HepG2 (cell line): ENCODE data around the gene RAMP1. TPM values are rescaled to one million over a fixed set of nuclear protein-coding genes. Genes with fewer than 3 reads are reported as not detected.

ENCODE experiments used
- ATAC-seq: fragments of 200-7000 bp; cut with Tn5 transposase; 3 replicates; pipeline ENCODE4 v1.9.1; 2020; ENCODE audit warnings: mild to moderate bottlenecking, moderate library complexity
- BruUV-seq: library from RNA; stranded (reverse); fragments of 400-500 nt; replicated peaks from 2 replicates; lab custom pipeline; 2021; lab: Mats Ljungman, UMichigan
- CTCF ChIA-PET: fragments of 300-600 bp; formaldehyde crosslinking; extraction: SDS; loops from one replicate; lab custom pipeline; 2021; ENCODE audit warnings: low total read pairs, inconsistent platforms, low intra/inter-chr PET ratio; lab: Yijun Ruan, JAX
- POLR2A ChIA-PET: fragments of 350-600 bp; sonication (Branson Sonifier 250); formaldehyde crosslinking; loops from one replicate; lab custom pipeline; 2020; ENCODE audit warnings: antibody characterized with exemption, inconsistent platforms; lab: Yijun Ruan, JAX
- DNase-seq: peaks from one replicate; pipeline ENCODE4 v3.0.0-alpha.2; 2015; ENCODE audit warnings: low spot score
- FAIRE-seq: peaks from 3 replicates; lab custom pipeline; 2011; peaks lifted over from hg19 to GRCh38; lab: Jason Lieb, UNC
- H2AFZ ChIP-seq: one replicate; pipeline ENCODE4 v1.6.1; 2011; ENCODE audit warnings: low read length, inconsistent platforms
- H3K27ac ChIP-seq: fragments of 300-600 bp; 3 replicates; pipeline ENCODE4 v1.8.0; 2011; ENCODE audit warnings: mixed run types, mild to moderate bottlenecking, mixed read lengths, low read length, inconsistent platforms; ENCODE audit not compliant: insufficient read depth; ENCODE audit errors: extremely low read length
- H3K27me3 ChIP-seq, 2 experiments: fragments of 200-600 bp in 1 of 2; 2 replicates in 1 of 2; 3 replicates in 1 of 2; pipeline versions ENCODE4 v1.6.0 to v1.8.0; 2011; ENCODE audit warnings: low read length in 2 of 2, mild to moderate bottlenecking in 2 of 2, moderate library complexity in 2 of 2, inconsistent platforms in 1 of 2; ENCODE audit not compliant: insufficient read depth in 2 of 2, control insufficient read depth in 1 of 2
- H3K36me3 ChIP-seq, 2 experiments: fragments of 200-600 bp in 1 of 2; replicated peaks in 1 of 2; 2 replicates in 1 of 2; 3 replicates in 1 of 2; pipeline versions ENCODE4 v1.5.1 to v1.8.0; 2011; ENCODE audit warnings: low read length in 2 of 2, inconsistent platforms in 1 of 2; ENCODE audit not compliant: insufficient read depth in 2 of 2, control insufficient read depth in 1 of 2
- H3K4me1 ChIP-seq: 2 replicates; pipeline ENCODE4 v1.5.1; 2012; ENCODE audit warnings: low read length, inconsistent platforms; ENCODE audit not compliant: insufficient read depth
- H3K4me2 ChIP-seq: 2 replicates; pipeline ENCODE4 v1.6.0; 2011; ENCODE audit warnings: low read depth, low read length, inconsistent platforms
- H3K4me3 ChIP-seq, 3 experiments: fragments of 200-600 bp in 1 of 3; sonication (generic), shearing (Covaris generic) in 1 of 3; replicated peaks in 1 of 3; 2 replicates each; pipeline ENCODE4 v1.5.1; 2011 to 2016; ENCODE audit warnings: low read length in 3 of 3, inconsistent platforms in 2 of 3, low read depth in 2 of 3, mild to moderate bottlenecking in 2 of 3, control low read depth in 1 of 3, mixed read lengths in 1 of 3; ENCODE audit not compliant: insufficient read depth in 1 of 3
- H3K79me2 ChIP-seq: one replicate; pipeline ENCODE4 v1.6.1; 2011; ENCODE audit warnings: low read length, inconsistent platforms; ENCODE audit not compliant: insufficient read depth
- H3K9ac ChIP-seq: 2 replicates; pipeline ENCODE4 v1.6.0; 2011; ENCODE audit warnings: mild to moderate bottlenecking, low read depth, low read length, inconsistent platforms; ENCODE audit not compliant: insufficient read depth
- H3K9me3 ChIP-seq: 2 replicates; pipeline ENCODE4 v1.5.1; 2012; ENCODE audit warnings: mild to moderate bottlenecking, low read length
- H4K20me1 ChIP-seq: 2 replicates; pipeline ENCODE4 v1.6.0; 2011; ENCODE audit warnings: inconsistent platforms, mild to moderate bottlenecking, low read length, moderate library complexity; ENCODE audit not compliant: insufficient read depth
- ESRRA ChIP-seq: sonication (generic); formaldehyde crosslinking; IDR thresholded peaks from 2 replicates; pipeline ENCODE4 v1.5.1; 2020; ENCODE audit warnings: mild to moderate bottlenecking, low read depth, missing genetic modification reagents
- IRF2 ChIP-seq: IDR thresholded peaks from 2 replicates; pipeline ENCODE4 v1.6.1; 2018; ENCODE audit warnings: missing genetic modification reagents, missing compliant biosample characterization
- NR3C1 ChIP-seq: sonication (generic); formaldehyde crosslinking; IDR thresholded peaks from 2 replicates; pipeline ENCODE4 v1.4.0; 2020; ENCODE audit warnings: missing genetic modification reagents
- PHF20 ChIP-seq: sonication (generic); formaldehyde crosslinking; IDR thresholded peaks from 2 replicates; pipeline ENCODE4 v1.5.0; 2020; ENCODE audit warnings: mild to moderate bottlenecking, missing genetic modification reagents
- STAT5B ChIP-seq: sonication (generic); formaldehyde crosslinking; IDR thresholded peaks from 2 replicates; pipeline ENCODE4 v1.4.0; 2020; ENCODE audit warnings: missing genetic modification reagents
- ZKSCAN8 ChIP-seq: IDR thresholded peaks from 2 replicates; pipeline ENCODE4 v1.6.1; 2016; ENCODE audit warnings: borderline replicate concordance, missing genetic modification reagents, missing compliant biosample characterization
- ZNF589 ChIP-seq: sonication (generic); formaldehyde crosslinking; conservative IDR thresholded peaks from 2 replicates; pipeline ENCODE4 v1.8.0; 2022; ENCODE audit warnings: mild to moderate bottlenecking, moderate library complexity, missing genetic modification reagents
- WGBS: methylation state at CpG from one replicate; pipeline ENCODE4 v1.1.6; 2017; ENCODE audit warnings: low lambda C conversion rate; 5-methylcytosine and 5-hydroxymethylcytosine counted together
- in situ Hi-C: cut with HindIII; loops from 2 replicates; pipeline ENCODE4 v1.10.0; 2017; ENCODE audit warnings: low pct_unique_long_range_greater_than_20kb; ENCODE audit not compliant: extremely low pct_ligation_motif_present
- intact Hi-C: fragments of 100-400 bp; cut with micrococcal nuclease; formaldehyde crosslinking; loops from one replicate; pipeline ENCODE4 v1.10.0; 2022; ENCODE audit not compliant: unreplicated experiment
- polyA plus RNA-seq, 8 experiments: library from polyadenylated mRNA; depleted of rRNA in 3 of 8; stranded (reverse) in 7 of 8; unstranded in 1 of 8; fragments of >200 nt; fragmentation: Illumina TruSeq in 4 of 8; extraction: Trizol in 4 of 8; gene quantifications; 2 replicates each; pipeline versions ENCODE4 v1.2.1 to v1.2.3, GENCODE V29; 2011 to 2016; ENCODE audit warnings: low read depth in 4 of 8, missing spikeins in 1 of 8, mixed read lengths in 1 of 8; ENCODE audit not compliant: insufficient read depth in 1 of 8
- total RNA-seq, 5 experiments: library from RNA; depleted of rRNA; stranded (reverse); fragments of >200 nt; fragmentation: Illumina TruSeq; extraction: Trizol; gene quantifications; 2 replicates each; pipeline ENCODE4 v1.2.3, GENCODE V29; 2016; ENCODE audit warnings: low read depth in 1 of 5
- TF ChIP-seq, protein P1 (sequence below): sonication (generic); formaldehyde crosslinking; IDR thresholded peaks from 2 replicates; pipeline ENCODE4 v1.5.1; 2020; ENCODE audit warnings: mild to moderate bottlenecking, missing genetic modification reagents, moderate library complexity
- TF ChIP-seq, protein P2 (sequence below): sonication (generic); formaldehyde crosslinking; IDR thresholded peaks from 2 replicates; pipeline ENCODE4 v1.9.0; 2021; ENCODE audit warnings: missing genetic modification reagents, borderline replicate concordance
- TF ChIP-seq, protein P3 (sequence below): sonication (generic); formaldehyde crosslinking; conservative IDR thresholded peaks from 2 replicates; pipeline ENCODE4 v1.8.0; 2022; ENCODE audit warnings: mild to moderate bottlenecking, moderate library complexity, missing genetic modification reagents
- TF ChIP-seq, protein P4 (sequence below): sonication (generic); formaldehyde crosslinking; IDR thresholded peaks from 2 replicates; pipeline ENCODE4 v1.8.1; 2023; ENCODE audit warnings: mild to moderate bottlenecking, moderate library complexity, missing genetic modification reagents

RAMP1 gene
- total and polyA plus RNA-seq, 2 of the 13 experiments (the other 11 are each of a cell fraction or from before 2014, with no cell fraction given), result 0.29 to 0.61 TPM

DNA sequence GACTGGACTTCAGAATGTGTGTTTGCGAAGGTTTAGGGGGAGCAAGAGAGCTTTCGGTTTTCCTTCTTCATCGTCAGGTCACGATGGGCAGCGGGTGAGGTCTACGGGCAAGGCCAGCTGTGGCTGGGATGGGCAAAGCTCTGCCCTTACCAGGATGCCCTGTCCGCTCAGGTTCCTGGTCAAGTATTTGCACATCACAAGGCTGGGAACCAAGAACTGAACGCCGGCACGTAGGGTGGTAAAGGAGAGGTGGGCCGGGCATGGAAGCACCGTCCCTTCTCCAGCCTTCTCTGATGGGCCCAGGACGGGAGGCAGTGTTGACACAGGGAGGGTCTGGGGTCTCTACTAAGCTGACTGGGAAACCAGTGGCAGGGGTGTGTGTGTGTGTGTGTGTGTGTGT lies 56.9 kb downstream of the RAMP1 start:
- H2AFZ ChIP-seq, result no peak overlapping the region
- no peak overlapping the region for H3K9ac ChIP-seq
- ChIA-PET POLR2A (no interaction called here), CTCF (no interaction called here)
- no peaks in the 10 kb centered on the region for H3K79me2 ChIP-seq
- 64% methylated on average over 13 of the region's 13 CpGs for WGBS
- H3K9me3 ChIP-seq, result no peaks in the 10 kb centered on the region
- TF ChIP-seq ESRRA (CRISPR knock-in tag) (no peak), STAT5B (CRISPR knock-in tag) (no peak), IRF2 (CRISPR knock-in tag) (no peak), ZNF589 (CRISPR knock-in tag) (no peak), PHF20 (CRISPR knock-in tag) (no peak), ZKSCAN8 (CRISPR knock-in tag) (no peak), NR3C1 (no peak)
- TF ChIP-seq, protein P1, sequence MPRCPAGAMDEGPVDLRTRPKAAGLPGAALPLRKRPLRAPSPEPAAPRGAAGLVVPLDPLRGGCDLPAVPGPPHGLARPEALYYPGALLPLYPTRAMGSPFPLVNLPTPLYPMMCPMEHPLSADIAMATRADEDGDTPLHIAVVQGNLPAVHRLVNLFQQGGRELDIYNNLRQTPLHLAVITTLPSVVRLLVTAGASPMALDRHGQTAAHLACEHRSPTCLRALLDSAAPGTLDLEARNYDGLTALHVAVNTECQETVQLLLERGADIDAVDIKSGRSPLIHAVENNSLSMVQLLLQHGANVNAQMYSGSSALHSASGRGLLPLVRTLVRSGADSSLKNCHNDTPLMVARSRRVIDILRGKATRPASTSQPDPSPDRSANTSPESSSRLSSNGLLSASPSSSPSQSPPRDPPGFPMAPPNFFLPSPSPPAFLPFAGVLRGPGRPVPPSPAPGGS (CRISPR knock-in tag), result no peak
- TF ChIP-seq, protein P2, sequence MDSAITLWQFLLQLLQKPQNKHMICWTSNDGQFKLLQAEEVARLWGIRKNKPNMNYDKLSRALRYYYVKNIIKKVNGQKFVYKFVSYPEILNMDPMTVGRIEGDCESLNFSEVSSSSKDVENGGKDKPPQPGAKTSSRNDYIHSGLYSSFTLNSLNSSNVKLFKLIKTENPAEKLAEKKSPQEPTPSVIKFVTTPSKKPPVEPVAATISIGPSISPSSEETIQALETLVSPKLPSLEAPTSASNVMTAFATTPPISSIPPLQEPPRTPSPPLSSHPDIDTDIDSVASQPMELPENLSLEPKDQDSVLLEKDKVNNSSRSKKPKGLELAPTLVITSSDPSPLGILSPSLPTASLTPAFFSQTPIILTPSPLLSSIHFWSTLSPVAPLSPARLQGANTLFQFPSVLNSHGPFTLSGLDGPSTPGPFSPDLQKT (CRISPR knock-in tag), result no peak
- TF ChIP-seq, protein P3, sequence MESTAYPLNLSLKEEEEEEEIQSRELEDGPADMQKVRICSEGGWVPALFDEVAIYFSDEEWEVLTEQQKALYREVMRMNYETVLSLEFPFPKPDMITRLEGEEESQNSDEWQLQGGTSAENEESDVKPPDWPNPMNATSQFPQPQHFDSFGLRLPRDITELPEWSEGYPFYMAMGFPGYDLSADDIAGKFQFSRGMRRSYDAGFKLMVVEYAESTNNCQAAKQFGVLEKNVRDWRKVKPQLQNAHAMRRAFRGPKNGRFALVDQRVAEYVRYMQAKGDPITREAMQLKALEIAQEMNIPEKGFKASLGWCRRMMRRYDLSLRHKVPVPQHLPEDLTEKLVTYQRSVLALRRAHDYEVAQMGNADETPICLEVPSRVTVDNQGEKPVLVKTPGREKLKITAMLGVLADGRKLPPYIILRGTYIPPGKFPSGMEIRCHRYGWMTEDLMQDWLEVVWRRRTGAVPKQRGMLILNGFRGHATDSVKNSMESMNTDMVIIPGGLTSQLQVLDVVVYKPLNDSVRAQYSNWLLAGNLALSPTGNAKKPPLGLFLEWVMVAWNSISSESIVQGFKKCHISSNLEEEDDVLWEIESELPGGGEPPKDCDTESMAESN (CRISPR knock-in tag), result no peak
- TF ChIP-seq, protein P4, sequence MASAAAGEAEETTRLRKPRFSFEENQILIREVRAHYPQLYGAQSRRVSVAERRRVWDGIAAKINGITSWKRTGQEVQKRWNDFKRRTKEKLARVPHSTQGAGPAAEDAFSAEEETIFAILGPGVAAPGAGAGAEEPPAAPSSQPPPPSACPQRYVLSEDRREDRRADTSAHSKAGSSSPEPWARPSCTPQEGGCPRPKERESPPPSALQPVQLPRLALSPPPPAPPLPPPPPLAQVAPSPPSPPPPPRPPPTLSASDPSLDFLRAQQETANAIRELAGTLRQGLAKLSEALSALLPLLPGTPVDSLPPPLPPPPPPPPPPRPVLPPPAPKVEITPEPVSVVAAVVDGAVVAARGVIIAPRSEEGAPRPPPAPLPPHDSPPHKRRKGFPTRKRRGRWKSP (CRISPR knock-in tag), result no peak
- no peak overlapping the region for H3K4me2 ChIP-seq
- FAIRE-seq, result no peak
- no peak overlapping the region for H3K27ac ChIP-seq
- H3K4me3 ChIP-seq, result no peak overlapping the region
- H3K27me3 ChIP-seq, result peaks cover 5 to 39% of the 10 kb centered on the region in 2 experiments
- H3K4me1 ChIP-seq, result no peaks in the 10 kb centered on the region
- no peak for ATAC-seq
- BruUV-seq, result no TSS peak
- in situ Hi-C loops, result no loop called here
- H4K20me1 ChIP-seq, result no peaks in the 10 kb centered on the region
- DNase-seq, result no peak
- no peaks in the 10 kb centered on the region for H3K36me3 ChIP-seq
- intact Hi-C loops, result no loop called here
